Right lobe of liver (tissue), 6 donors: ENCODE measurements around the gene CYP27B1. TPM values are rescaled to one million over a fixed set of nuclear protein-coding genes. Genes with fewer than 3 reads are reported as not detected.

Source experiments
- ATAC-seq, 4 donors: fragments of 200-7000 bp; cut with Tn5 transposase; one replicate each; pipeline ENCODE4 v1.9.1; 2020; ENCODE audit warnings: mild to moderate bottlenecking in 4 of 4, moderate library complexity in 4 of 4
- DNase-seq, 3 donors: peaks; one replicate each; pipeline ENCODE4 v3.0.0-alpha.2; 2020
- H3K27ac ChIP-seq, 3 donors: fragments of 200-600 bp; one replicate each; pipeline ENCODE4 v1.8.0; 2022
- H3K27me3 ChIP-seq, 2 donors: fragments of 200-600 bp; one replicate each; pipeline ENCODE4 v1.8.0; 2022
- H3K36me3 ChIP-seq, 4 donors: fragments of 200-600 bp; sonication (generic) in 1 of 4; one replicate each; pipeline versions ENCODE4 v1.5.1 to v1.8.0; 2017 to 2022; ENCODE audit warnings: control low read depth in 1 of 4
- H3K4me1 ChIP-seq, 4 donors: fragments of 200-600 bp; sonication (generic) in 1 of 4; one replicate each; pipeline versions ENCODE4 v1.5.1 to v1.8.0; 2017 to 2022; ENCODE audit warnings: control low read depth in 1 of 4
- H3K4me3 ChIP-seq, 3 donors: fragments of 200-600 bp; one replicate each; pipeline ENCODE4 v1.8.0; 2022
- H3K9me3 ChIP-seq, 4 donors: fragments of 200-600 bp; sonication (generic) in 1 of 4; one replicate each; pipeline versions ENCODE4 v1.5.1 to v1.8.0; 2017 to 2022; ENCODE audit warnings: control low read depth in 1 of 4
- CTCF ChIP-seq, 4 donors: fragments of 200-600 bp in 3 of 4; fragments of 450-650 bp in 1 of 4; IDR thresholded peaks; one replicate each; pipeline versions ENCODE4 v1.5.1 to v1.8.0; 2016 to 2022; ENCODE audit warnings: antibody characterized with exemption in 4 of 4, mild to moderate bottlenecking in 2 of 4
- POLR2A ChIP-seq: fragments of 450-650 bp; IDR thresholded peaks from one replicate; pipeline ENCODE4 v1.6.1; 2017; ENCODE audit warnings: antibody characterized with exemption, mild to moderate bottlenecking
- WGBS: methylation state at CpG from one replicate; pipeline ENCODE4 v1.1.6; 2018; ENCODE audit warnings: low coverage, low lambda C conversion rate; ENCODE audit not compliant: insufficient coverage; ENCODE audit errors: missing lambda C conversion rate; 5-methylcytosine and 5-hydroxymethylcytosine counted together
- intact Hi-C, 2 donors: fragments of 100-400 bp; cut with DNase I; formaldehyde crosslinking; loops; one replicate each; pipeline versions ENCODE4 v1.11.2 to v1.14.1; 2022
- total RNA-seq, 6 experiments: library from RNA; depleted of rRNA in 2 of 6; stranded (reverse); fragments of >200 nt in 2 of 6; fragmentation: NEBNext Ultra II Directional in 3 of 6; extraction: Animal tissue kit (Norgen Biotek cat#: 25700) in 3 of 6; gene quantifications; one replicate each; pipeline versions ENCODE4 v1.1.0 to v1.2.4, GENCODE V29; 2016 to 2023
- donor health status: DM: no; HTN: yes; CAD: no.
- donor health status: DM: no; HTN: no; CAD: no.
- donor health status: DM: no; HTN: no; CAD: no.
- donor health status: DM: no; HTN: yes; CAD: no.
- donor health status: DM: no; HTN: yes; CAD: no.

The CYP27B1 gene
- total RNA-seq, 6 experiments from 2014 or later, result 0.25 to 1.4 (median 0.81) TPM

GRCh38 chr12:57759360-57759980, 7.4 kb downstream of the CYP27B1 start:
- peaks cover 4 to 6% of the 10 kb centered on the region in 2 donors for H3K27me3 ChIP-seq
- 40% methylated on average over 3 of the region's 3 CpGs for WGBS
- H3K4me3 ChIP-seq, result no peak overlapping the region
- no peaks in the 10 kb centered on the region for H3K36me3 ChIP-seq
- ATAC-seq, result peak; percentile 20 to 43 (median 26)
- no peaks in the 10 kb centered on the region for H3K9me3 ChIP-seq
- TF ChIP-seq POLR2A, result no peak
- peak; percentile 25 to 55 (median 48) for TF ChIP-seq CTCF (IDR thresholded peaks at IDR 0.05)
- DNase-seq, result no peak
- H3K27ac ChIP-seq, result no peak overlapping the region
- intact Hi-C loops, result no loop called here
- H3K4me1 ChIP-seq, result peaks cover 0 to 10% (median 0%) of the 10 kb centered on the region in 4 donors

GRCh38 chr12:57758552-57759359, 8.1 kb downstream of the CYP27B1 start:
- no peaks in the 10 kb centered on the region for H3K27me3 ChIP-seq

GRCh38 chr12:57757771-57758170, 9.1 kb downstream of the CYP27B1 start:
- H3K9me3 ChIP-seq, result no peaks in the 10 kb centered on the region

More at GRCh38 chr12:57758552-57759359, 8.1 kb downstream of the CYP27B1 start:
- H3K9me3 ChIP-seq, result no peaks in the 10 kb centered on the region
- TF ChIP-seq POLR2A, result no peak
- no peak for TF ChIP-seq CTCF (IDR thresholded peaks at IDR 0.05)
- DNase-seq, result no peak
- no peak for ATAC-seq
- no peaks in the 10 kb centered on the region for H3K36me3 ChIP-seq
- H3K4me1 ChIP-seq, result peaks cover 0 to 10% (median 0%) of the 10 kb centered on the region in 4 donors
- H3K27ac ChIP-seq, result no peak overlapping the region
- no peak overlapping the region for H3K4me3 ChIP-seq
- intact Hi-C loops, result no loop called here
- 86% methylated on average over 6 of the region's 25 CpGs for WGBS

More at GRCh38 chr12:57757771-57758170, 9.1 kb downstream of the CYP27B1 start:
- no peak for DNase-seq
- intact Hi-C loops, result no loop called here
- peaks cover 0 to 12% (median 0%) of the 10 kb centered on the region in 4 donors for H3K4me1 ChIP-seq
- ATAC-seq, result no peak
- H3K36me3 ChIP-seq, result no peaks in the 10 kb centered on the region
- 100% methylated on average over 4 of the region's 4 CpGs for WGBS
- H3K4me3 ChIP-seq, result no peak overlapping the region
- H3K27me3 ChIP-seq, result no peaks in the 10 kb centered on the region
- TF ChIP-seq CTCF (IDR thresholded peaks at IDR 0.05) (no peak), POLR2A (no peak)
- H3K27ac ChIP-seq, result no peak overlapping the region
